Epithelial cell of prostate (primary cell): ENCODE results near the gene CYTIP.

Experiments
- DNase-seq: peaks from one replicate; pipeline ENCODE4 v3.0.0-alpha.2; 2011; ENCODE audit warnings: low read depth, low spot score
- H3K27ac ChIP-seq: fragments of 450-650 bp; 2 replicates; pipeline ENCODE4 v1.5.1; 2017; ENCODE audit warnings: mild to moderate bottlenecking

The CYTIP gene

DNA sequence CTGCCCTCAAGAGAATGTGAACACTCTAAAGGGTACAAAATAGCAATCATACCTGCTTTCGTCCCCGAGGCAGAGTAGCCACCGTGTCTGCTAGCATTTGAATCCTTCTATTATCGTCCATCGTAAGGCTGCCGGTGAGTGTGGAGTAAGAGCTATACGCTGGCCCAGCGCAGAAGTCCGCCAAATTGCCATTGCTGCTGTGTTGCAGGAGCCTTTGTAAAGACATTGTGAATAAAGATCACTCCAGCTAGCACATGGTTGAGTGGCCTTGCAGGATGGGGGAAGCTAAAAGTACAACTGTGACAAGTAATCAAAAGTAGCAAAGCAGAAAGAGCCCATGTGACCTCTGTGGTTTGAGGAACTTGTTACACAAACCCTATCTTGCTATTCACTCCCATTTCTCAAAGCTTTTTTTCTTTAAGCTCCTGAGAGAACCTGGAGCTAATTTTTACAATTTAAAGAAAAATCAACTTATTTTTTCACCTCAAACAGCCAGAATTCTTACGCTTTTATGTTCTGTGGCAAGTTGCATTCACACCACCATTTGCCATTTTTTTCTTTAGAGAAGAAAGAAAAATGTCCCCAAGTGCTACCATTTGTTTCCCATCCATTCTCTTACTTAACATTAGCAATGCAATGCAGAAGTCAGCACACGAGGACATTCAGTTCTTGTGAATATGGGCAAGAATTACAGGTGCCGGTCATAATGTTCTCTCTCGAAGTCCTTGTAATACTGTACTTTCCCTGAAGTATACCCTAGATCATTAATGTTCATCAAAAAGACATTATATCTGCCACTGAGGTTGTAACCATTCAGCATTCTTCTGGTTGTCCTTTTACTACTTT is at the start of gene CYTIP:
Gene CYTIP, minus strand, starts transcription at position 295 of the 846 bp plus-strand sequence. Its CDS starts 69 bp downstream, at position 226.
- H3K27ac ChIP-seq = no peak within 1 kb of the TSS
- no peak for DNase-seq

DNA sequence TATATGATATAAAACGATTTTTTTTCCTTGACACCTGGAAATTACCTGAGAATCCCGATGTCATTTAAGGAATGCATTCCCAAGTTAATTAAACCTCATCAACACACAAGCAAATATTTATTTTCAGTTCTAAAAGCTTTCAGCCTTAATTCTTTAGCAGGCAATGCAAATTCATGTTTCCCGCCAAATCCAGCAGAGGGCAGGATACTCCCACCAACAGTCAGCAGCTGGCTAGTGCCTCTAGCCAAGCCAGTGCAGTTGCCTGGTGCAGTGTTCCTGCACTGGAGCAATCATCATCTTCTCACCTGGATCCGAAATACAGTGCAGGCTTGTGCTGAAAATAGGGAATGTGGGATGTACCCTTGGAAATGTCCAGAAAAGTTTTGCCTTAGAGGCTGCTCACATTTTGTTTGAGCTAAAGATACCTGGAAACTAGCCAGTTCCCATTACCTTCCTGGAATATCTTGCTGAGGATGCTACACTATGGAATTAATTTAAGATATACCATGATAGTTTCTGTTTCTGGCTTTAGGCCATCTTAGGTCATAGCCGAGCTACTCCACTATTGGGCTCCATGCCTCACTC is 48.4 kb upstream of the CYTIP start:
- no peak overlapping the region for H3K27ac ChIP-seq
- DNase-seq = no peak

GRCh38 chr2:157489983-157490382 is 46.1 kb upstream of the CYTIP start:
- no peak for DNase-seq
- no peak overlapping the region for H3K27ac ChIP-seq

- no peak for DNase-seq
- H3K27ac ChIP-seq = no peak overlapping the region
These were observed 45.0 kb upstream of the CYTIP start for GRCh38 chr2:157488877-157489276.

- no peak overlapping the region for H3K27ac ChIP-seq
- DNase-seq = no peak
These were observed 43.9 kb upstream of the CYTIP start for GRCh38 chr2:157487747-157488146.

- H3K27ac ChIP-seq = no peak overlapping the region
- no peak for DNase-seq
These were observed 43.4 kb upstream of the CYTIP start for GRCh38 chr2:157487271-157487610.

- no peak for DNase-seq
- H3K27ac ChIP-seq = no peak overlapping the region
These were observed 42.8 kb upstream of the CYTIP start for GRCh38 chr2:157486596-157487270.

DNA sequence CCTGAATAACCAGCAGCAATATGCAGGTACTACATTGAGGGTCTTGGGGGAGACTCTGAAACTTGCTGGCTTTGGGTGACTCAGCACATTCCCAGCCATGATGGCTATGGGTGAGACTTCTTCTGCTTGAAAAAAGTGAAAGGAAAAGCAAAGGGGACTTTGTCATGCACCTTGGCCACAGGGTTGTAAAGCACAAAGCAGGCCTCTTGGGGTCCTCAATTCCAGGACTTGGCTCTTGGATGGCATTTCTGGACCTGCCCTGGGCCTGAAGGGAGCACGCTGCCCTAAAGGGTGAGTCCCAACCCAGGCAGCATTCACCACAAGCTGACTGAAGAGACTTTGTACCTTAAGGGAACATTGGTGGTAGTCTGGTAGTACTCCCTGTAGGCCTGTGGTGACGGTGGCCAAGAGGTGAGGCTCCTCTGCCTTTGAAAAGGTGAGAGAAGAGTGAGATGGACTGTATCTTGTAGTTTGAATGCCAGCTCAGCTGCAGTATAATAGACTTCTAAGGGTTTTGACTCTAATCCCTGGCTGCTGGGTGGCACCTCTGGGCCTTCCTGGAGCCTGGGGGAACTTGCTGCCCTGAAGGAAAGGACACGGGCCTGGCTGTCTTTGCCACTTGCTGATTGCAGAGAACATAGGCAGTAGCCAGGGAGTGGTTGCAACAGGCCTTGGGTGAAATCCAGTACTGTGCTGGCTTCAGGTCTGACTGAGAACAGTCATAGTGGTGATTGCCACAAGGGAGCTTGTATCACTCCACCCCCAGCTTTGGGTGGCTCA is 36.5 kb upstream of the CYTIP start:
- no peak for DNase-seq
- no peak overlapping the region for H3K27ac ChIP-seq

GRCh38 chr2:157479081-157480027 is 35.5 kb upstream of the CYTIP start:
- DNase-seq = no peak
- H3K27ac ChIP-seq = no peak overlapping the region

DNA sequence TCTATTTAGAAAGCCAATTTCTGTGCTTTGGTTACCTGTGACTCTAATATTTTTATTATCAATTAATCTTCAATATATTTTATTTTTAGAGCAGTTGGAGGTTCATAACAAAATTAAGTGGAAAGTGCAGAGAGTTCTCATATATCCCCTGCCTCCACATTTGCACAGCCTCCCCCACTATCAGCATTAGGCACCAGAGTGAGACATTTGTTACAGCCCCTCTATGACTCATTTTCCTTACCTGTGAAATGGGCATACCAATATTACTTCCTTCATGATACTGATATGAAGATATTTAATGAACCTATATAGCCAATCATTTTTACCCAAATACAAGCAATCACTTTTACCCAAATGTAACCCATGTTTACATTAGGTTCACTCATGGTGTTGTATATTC is 34.0 kb upstream of the CYTIP start:
- H3K27ac ChIP-seq = peak overlapping the region; percentile 45
- no peak for DNase-seq

- DNase-seq = no peak
These were observed 33.2 kb upstream of the CYTIP start for GRCh38 chr2:157476953-157477709.

DNA sequence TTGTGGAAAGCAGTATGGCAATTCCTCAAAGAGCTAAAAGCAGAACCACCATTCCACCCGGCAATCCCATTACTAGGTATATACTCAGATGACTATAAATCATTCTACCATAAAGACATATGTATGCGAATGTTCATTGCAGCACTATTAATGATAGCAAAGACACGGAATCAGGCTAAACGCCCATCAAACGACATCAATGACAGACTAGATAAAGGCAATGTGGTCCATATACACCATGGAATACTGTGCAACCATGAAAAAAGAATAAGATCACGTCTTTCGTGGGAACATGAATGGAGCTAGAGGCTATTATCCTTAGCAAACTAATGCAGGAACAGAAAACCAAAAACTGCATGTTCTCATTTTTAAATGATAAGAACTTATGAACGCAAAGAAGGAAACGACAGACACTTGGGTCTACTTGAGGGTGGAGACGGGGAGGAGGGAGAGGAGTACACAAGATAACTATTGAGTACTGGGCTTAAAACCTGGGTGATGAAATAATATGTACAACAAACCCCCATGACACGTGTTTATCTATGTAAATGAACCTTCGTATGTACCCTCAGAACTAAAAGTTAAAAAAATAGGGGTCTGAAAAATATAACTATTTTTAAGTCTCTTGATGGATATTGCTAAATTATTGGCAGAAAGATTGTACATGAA is 32.0 kb upstream of the CYTIP start:
- no peak for DNase-seq
- no peak overlapping the region for H3K27ac ChIP-seq

More at GRCh38 chr2:157476953-157477709, 33.2 kb upstream of the CYTIP start:
- peak overlapping the region; percentile 45 for H3K27ac ChIP-seq

GRCh38 chr2:157473581-157473980 is 29.7 kb upstream of the CYTIP start:
- no peak for DNase-seq
- H3K27ac ChIP-seq = no peak overlapping the region

GRCh38 chr2:157471078-157471477 is 27.2 kb upstream of the CYTIP start:
- no peak for DNase-seq
- H3K27ac ChIP-seq = no peak overlapping the region

DNA sequence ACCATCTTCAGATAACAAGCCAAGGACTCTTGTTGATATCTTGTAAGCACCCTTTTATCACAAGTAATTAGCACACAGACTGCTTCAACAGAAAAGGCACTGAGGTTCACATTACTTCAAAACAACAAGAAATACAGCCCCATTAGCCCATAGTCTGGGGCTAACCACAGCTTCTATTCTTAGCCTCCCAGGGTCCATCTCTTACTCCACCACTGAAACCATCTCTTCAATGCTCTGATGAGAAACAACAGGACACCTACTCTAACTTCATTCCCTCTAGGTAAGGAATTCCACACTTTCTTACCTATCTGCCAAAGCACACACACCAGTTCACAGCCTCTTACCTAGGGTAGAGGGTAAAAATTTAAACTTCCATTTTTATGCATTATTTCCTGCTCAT is 26.4 kb upstream of the CYTIP start:
- DNase-seq = no peak
- no peak overlapping the region for H3K27ac ChIP-seq

DNA sequence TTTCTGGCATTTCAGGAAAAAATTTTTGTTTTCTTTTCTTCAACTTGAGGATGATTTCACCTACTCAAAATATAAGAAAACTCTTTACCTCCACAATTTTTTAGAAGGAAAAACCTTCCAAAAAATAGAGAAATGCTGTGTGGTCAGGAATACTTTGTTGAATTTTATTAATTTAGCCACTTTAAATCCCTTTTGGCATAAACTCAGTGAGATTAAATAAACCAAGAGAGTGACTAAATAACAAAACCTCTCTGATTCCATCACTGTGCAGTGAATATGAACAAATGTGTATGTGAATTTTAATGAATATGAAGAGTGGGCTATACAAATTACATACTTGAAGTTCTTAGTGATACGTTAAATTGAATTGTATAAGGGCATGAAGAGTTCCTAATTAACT is 25.8 kb upstream of the CYTIP start:
- peak overlapping the region; percentile 47 for H3K27ac ChIP-seq
- no peak for DNase-seq

DNA sequence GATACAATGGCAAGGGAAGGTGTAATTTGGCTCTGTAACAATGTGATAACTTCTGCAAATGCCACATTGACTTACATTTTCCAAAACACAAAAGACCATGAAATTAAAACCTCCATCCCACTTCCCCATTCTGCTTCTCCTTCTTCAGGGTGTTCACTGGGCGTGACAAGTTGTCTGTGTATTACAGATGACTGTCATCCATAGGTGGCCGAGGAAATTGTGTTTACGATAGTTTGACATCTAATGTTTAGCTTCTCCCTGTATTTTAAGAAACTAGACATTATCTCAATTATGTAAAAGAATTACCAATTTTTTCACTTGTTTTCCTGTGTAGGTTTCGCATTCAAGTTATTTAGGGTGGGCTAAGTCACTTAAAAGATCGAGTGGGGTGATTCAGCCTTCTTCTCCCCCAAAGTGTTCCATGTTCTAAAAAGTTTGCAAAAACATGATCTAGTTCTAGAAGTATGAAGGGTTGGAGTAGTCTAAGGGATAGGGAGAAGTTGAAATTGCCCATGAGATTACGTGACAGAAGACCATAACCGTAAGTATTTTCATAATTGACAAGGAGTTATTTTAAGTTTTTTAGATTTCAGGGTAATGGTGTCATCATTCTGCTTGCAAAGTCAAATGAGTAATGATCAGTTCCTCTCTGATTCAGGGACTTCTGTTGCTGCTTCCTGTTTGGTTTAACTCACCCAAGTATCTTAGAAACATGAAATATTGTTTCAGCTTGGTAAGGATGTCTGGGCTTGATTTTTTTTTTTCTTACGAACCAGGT is 25.2 kb upstream of the CYTIP start:
- DNase-seq = no peak

GRCh38 chr2:157466764-157467163 is 22.9 kb upstream of the CYTIP start:
- DNase-seq = no peak
- no peak overlapping the region for H3K27ac ChIP-seq

More for the DNA sequence above, 25.2 kb upstream of the CYTIP start:
- H3K27ac ChIP-seq = peak overlapping the region; percentile 47
